MM.1S (cell line): ENCODE measurements around the gene BTBD9.

Experiments
- CTCF ChIP-seq: fragments of 300-600 bp; sonication (generic); IDR thresholded peaks from 2 replicates; pipeline ENCODE4 v1.5.1; 2016; ENCODE audit warnings: antibody characterized with exemption, low read length, mixed read lengths
- EZH2 ChIP-seq: fragments of 300-600 bp; sonication (generic); optimal IDR thresholded peaks from 2 replicates; pipeline ENCODE3; 2017; ENCODE audit warnings: low read depth, mild to moderate bottlenecking, antibody characterized with exemption, low read length, mixed read lengths

GRCh38 chr6:38154731-38155130 lies 485.0 kb downstream of the BTBD9 start:
- no peak for TF ChIP-seq EZH2
- TF ChIP-seq CTCF = no peak
